AG04449 (cell line): Measurements from ENCODE around the gene CFAP299.

Experiments
- CTCF ChIA-PET: fragments of 350-600 bp; formaldehyde crosslinking; extraction: SDS; loops from one replicate; lab custom pipeline; 2021; ENCODE audit warnings: antibody characterized with exemption; lab: Yijun Ruan, JAX
- POLR2A ChIA-PET: fragments of 400-600, 350-600 bp; formaldehyde crosslinking; extraction: SDS; loops from one replicate; lab custom pipeline; 2020; ENCODE audit warnings: antibody characterized with exemption, inconsistent platforms; lab: Yijun Ruan, JAX
- DNase-seq: peaks from one replicate; pipeline ENCODE4 v3.0.0-alpha.2; 2010; ENCODE audit warnings: low read depth, low spot score
- H3K4me3 ChIP-seq: 2 replicates; pipeline ENCODE4 v1.5.1; 2011; ENCODE audit warnings: low read depth, mild to moderate bottlenecking, control low read depth, low read length
- CTCF ChIP-seq: IDR thresholded peaks from one replicate; pipeline ENCODE4 v1.5.1; 2011; ENCODE audit warnings: mild to moderate bottlenecking, moderate library complexity, low read length, control low read depth, inconsistent platforms; ENCODE audit not compliant: insufficient read depth; ENCODE audit errors: missing control alignments

Gene CFAP299

GRCh38 chr4:80507507-80507906 lies 172.0 kb downstream of the CFAP299 start:
- DNase-seq, result no peak
- POLR2A ChIA-PET, result no interaction called here
- no peak overlapping the region for H3K4me3 ChIP-seq
- CTCF ChIA-PET, result no interaction called here
- TF ChIP-seq CTCF, result no peak

GRCh38 chr4:80515496-80515895 lies 180.0 kb downstream of the CFAP299 start:
- ChIA-PET CTCF (no interaction called here), POLR2A (no interaction called here)
- H3K4me3 ChIP-seq, result no peak overlapping the region
- TF ChIP-seq CTCF, result no peak
- DNase-seq, result no peak

- TF ChIP-seq CTCF, result no peak
- CTCF ChIA-PET, result no interaction called here
- DNase-seq, result no peak
- H3K4me3 ChIP-seq, result no peak overlapping the region
- POLR2A ChIA-PET, result no interaction called here
These were observed 185.9 kb downstream of the CFAP299 start for GRCh38 chr4:80521438-80521837.

GRCh38 chr4:80526697-80527096 lies 191.2 kb downstream of the CFAP299 start:
- CTCF ChIA-PET, result no interaction called here
- no peak for TF ChIP-seq CTCF
- POLR2A ChIA-PET, result no interaction called here

GRCh38 chr4:80529026-80529425 lies 193.5 kb downstream of the CFAP299 start:
- ChIA-PET CTCF (interaction anchor here (1.3 kb wide), 1 partner anchor 461 kb away, joined by 3 read pairs; no protein-coding TSS in a partner anchor), POLR2A (no interaction called here)
- no peak for DNase-seq
- no peak for TF ChIP-seq CTCF
- no peak overlapping the region for H3K4me3 ChIP-seq

More at GRCh38 chr4:80526697-80527096, 191.2 kb downstream of the CFAP299 start:
- DNase-seq, result no peak
- H3K4me3 ChIP-seq, result no peak overlapping the region

GRCh38 chr4:80532674-80533333 lies 197.3 kb downstream of the CFAP299 start:
- H3K4me3 ChIP-seq, result no peak overlapping the region
- no peak for TF ChIP-seq CTCF
- POLR2A ChIA-PET, result no interaction called here
- DNase-seq, result no peak
- CTCF ChIA-PET, result no interaction called here
